Gastroesophageal sphincter (tissue), 3 donors: ENCODE measurements around the gene GPR143.

ENCODE experiments used
- CTCF ChIP-seq, 4 experiments: fragments of 200-600 bp in 2 of 4; fragments of 450-650 bp in 2 of 4; sonication (generic) in 1 of 4; IDR thresholded peaks; one replicate each; pipeline ENCODE4 v1.5.1; 2017 to 2019; ENCODE audit warnings: antibody characterized with exemption in 4 of 4, mild to moderate bottlenecking in 2 of 4, moderate library complexity in 2 of 4
- EP300 ChIP-seq: sonication (generic); formaldehyde crosslinking; IDR thresholded peaks from one replicate; pipeline ENCODE4 v1.6.1; 2017; ENCODE audit warnings: antibody characterized with exemption, mild to moderate bottlenecking
- POLR2A ChIP-seq, 2 donors: fragments of 450-650 bp; IDR thresholded peaks; one replicate each; pipeline ENCODE4 v1.6.1; 2017; ENCODE audit warnings: antibody characterized with exemption in 2 of 2, mild to moderate bottlenecking in 2 of 2, moderate library complexity in 1 of 2
- POLR2AphosphoS5 ChIP-seq: sonication (generic); formaldehyde crosslinking; IDR thresholded peaks from one replicate; pipeline ENCODE4 v1.6.1; 2017; ENCODE audit warnings: antibody characterized with exemption

- TF ChIP-seq EP300 (no peak), POLR2A (IDR thresholded peaks at IDR 0.05) (no peak), CTCF (IDR thresholded peaks at IDR 0.05) (no peak), POLR2AphosphoS5 (no peak)
Measured at GRCh38 chrX:9746148-9746888, 19.3 kb downstream of the GPR143 start.
